Stimulated activated CD4-positive, alpha-beta T cell treated with anti-CD3 and anti-CD28 coated beads, Interleukin-2, amount 100 ng/mL, for 4 hours (primary cell): ENCODE data around the gene MESD.

Experiments used
- DNase-seq: peaks from one replicate; pipeline ENCODE4 v3.0.0-alpha.2; 2020; ENCODE audit warnings: low read depth

Gene MESD

GRCh38 chr15:81015621-81016488, 26.2 kb upstream of the MESD start:
- no peak for DNase-seq

GRCh38 chr15:81014446-81015093, 25.0 kb upstream of the MESD start:
- DNase-seq: no peak

GRCh38 chr15:81013396-81013929, 23.8 kb upstream of the MESD start:
- no peak for DNase-seq

- DNase-seq: no peak
These were observed 23.0 kb upstream of the MESD start for GRCh38 chr15:81012588-81012987.

GRCh38 chr15:81011593-81011992, 22.0 kb upstream of the MESD start:
- no peak for DNase-seq

- DNase-seq: no peak
These were observed 20.5 kb upstream of the MESD start for GRCh38 chr15:81010086-81010485.

- DNase-seq: no peak
These were observed 18.7 kb upstream of the MESD start for GRCh38 chr15:81008312-81008711.

- no peak for DNase-seq
These were observed 17.9 kb upstream of the MESD start for GRCh38 chr15:81007428-81008064.

- no peak for DNase-seq
These were observed 16.5 kb upstream of the MESD start for GRCh38 chr15:81006124-81006523.

- DNase-seq: no peak
These were observed 13.4 kb upstream of the MESD start for GRCh38 chr15:81003097-81003350.

- DNase-seq: no peak
These were observed 12.9 kb upstream of the MESD start for GRCh38 chr15:81002331-81003096.

GRCh38 chr15:81002009-81002330, 12.4 kb upstream of the MESD start:
- no peak for DNase-seq

GRCh38 chr15:81001152-81002008, 11.8 kb upstream of the MESD start:
- no peak for DNase-seq

- DNase-seq: peak; percentile 78
These were observed 11.1 kb upstream of the MESD start, which contains the start of gene TLNRD1 for GRCh38 chr15:81000624-81001151. TLNRD1 (plus strand) TSS chr15:81000923; CDS start chr15:81002272, 1,349 bp downstream.

GRCh38 chr15:81000144-81000623, 10.6 kb upstream of the MESD start:
- no peak for DNase-seq

GRCh38 chr15:80999623-81000036, 10.0 kb upstream of the MESD start:
- peak; percentile 40 for DNase-seq

- DNase-seq: no peak
These were observed 8.6 kb upstream of the MESD start for GRCh38 chr15:80998251-80998650.

- DNase-seq: no peak
These were observed 8.1 kb upstream of the MESD start for GRCh38 chr15:80997692-80998091.

- DNase-seq: no peak
These were observed 6.6 kb upstream of the MESD start for GRCh38 chr15:80996247-80996646.

- no peak for DNase-seq
These were observed 2.8 kb upstream of the MESD start for GRCh38 chr15:80992441-80992840.

- DNase-seq: no peak
These were observed 2.4 kb upstream of the MESD start for GRCh38 chr15:80992006-80992405.
